ENCODE data around the gene RFX2. TPM values are rescaled to one million over a fixed set of nuclear protein-coding genes. Genes with fewer than 3 reads are reported as not detected.
A peak's percentile ranks its signal among the peaks of the same experiment; 100 is the strongest.

RFX2 gene
- total RNA-seq, 1 experiment from 2014 or later, result 3.7 TPM

DNA sequence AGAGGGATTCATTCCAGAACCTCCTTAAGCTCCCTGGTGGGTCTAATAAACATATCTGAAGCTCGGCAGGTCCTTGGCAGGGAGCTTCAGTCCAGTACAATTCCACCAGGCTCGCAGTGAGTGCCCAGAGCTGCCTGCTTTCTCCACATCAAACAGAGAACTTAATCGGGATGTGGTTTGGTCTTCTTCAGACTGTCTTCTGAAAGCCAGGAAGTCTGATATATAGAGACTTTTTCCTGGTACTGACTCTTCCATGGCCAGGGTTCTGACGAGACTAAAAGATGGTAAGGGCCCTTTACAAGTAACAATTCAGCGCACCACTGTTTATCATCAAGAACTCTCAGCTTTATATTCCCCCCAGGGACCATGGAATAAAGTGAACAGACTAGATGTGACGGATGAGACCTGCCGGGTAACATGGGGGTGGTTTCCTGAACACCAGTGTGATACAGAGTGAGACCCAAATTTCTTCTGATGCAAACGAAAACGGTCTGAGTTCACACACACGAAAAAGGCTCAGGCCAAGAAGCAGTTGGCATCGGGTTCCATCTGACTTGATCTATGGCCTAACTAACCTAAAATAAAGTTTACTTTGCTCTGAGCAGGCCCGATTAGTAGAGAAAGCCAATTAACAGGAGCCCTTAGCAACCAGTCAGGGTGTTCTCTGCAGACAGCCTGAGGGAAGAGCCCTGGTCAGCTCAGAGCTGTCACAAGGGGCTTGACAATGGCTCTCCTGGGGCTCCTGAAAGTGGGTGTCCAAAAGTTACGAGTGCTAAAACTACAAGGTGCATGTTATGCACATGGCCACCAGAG lies 161.3 kb downstream of the RFX2 start:
- peaks cover 67 to 73% of the 10 kb centered on the region in 2 experiments for H3K4me1 Mint-ChIP-seq
- WGBS (ENCODE audit: extremely low coverage, insufficient read length, low lambda C conversion rate), result no CpG with 5 or more reads among the region's 13 CpGs
- Histone ChIP-seq H2BK5ac (ENCODE audit: insufficient read length, low read length) (no peak overlapping the region), H2BK15ac (ENCODE audit: low read depth, low read length) (no peak overlapping the region), H3K18ac (ENCODE audit: insufficient read length, low read depth, low read length) (no peak overlapping the region), H3K27ac (ENCODE audit: insufficient read length, low read depth, low read length) (no peak overlapping the region), H3K9ac (ENCODE audit: extremely low read depth, insufficient read length, low read length) (no peak overlapping the region), H3K79me1 (ENCODE audit: insufficient read depth, low read depth, low read length, poor library complexity, severe bottlenecking) (peaks cover 10% of the 10 kb centered on the region), H3K4ac (ENCODE audit: low read depth, low read length) (no peak overlapping the region), H2BK12ac (ENCODE audit: insufficient read length, low read depth, low read length) (no peak overlapping the region), H3K14ac (ENCODE audit: insufficient read depth, low read length) (no peak overlapping the region), H3K4me1 (ENCODE audit: insufficient read depth, low read length) (peaks cover 26% of the 10 kb centered on the region), H3K9me3 (ENCODE audit: control insufficient read depth, low read depth, low read length) (no peaks in the 10 kb centered on the region), H2BK120ac (ENCODE audit: low read depth, low read length, poor library complexity, severe bottlenecking) (no peak overlapping the region), H4K5ac (ENCODE audit: insufficient read length, low read depth, low read length) (no peak overlapping the region), H4K20me1 (ENCODE audit: control insufficient read depth, insufficient read depth, insufficient read length) (no peaks in the 10 kb centered on the region), H3K27me3 (ENCODE audit: insufficient read depth, low read length) (no peaks in the 10 kb centered on the region), H3K56ac (ENCODE audit: insufficient read length, low read depth, low read length) (no peak overlapping the region), H3K23ac (ENCODE audit: insufficient read length, low read depth, low read length) (no peak overlapping the region), H4K91ac (ENCODE audit: insufficient read length, low read depth, low read length) (no peak overlapping the region), H3K23me2 (ENCODE audit: insufficient read length, low read depth, low read length, poor library complexity, severe bottlenecking) (no peaks in the 10 kb centered on the region), H4K8ac (replicated peaks; ENCODE audit: insufficient read length, low read depth, low read length) (no peak overlapping the region), H2BK20ac (ENCODE audit: low read depth, low read length, poor library complexity, severe bottlenecking) (no peak overlapping the region), H3K79me2 (ENCODE audit: insufficient read depth, low read length) (peaks cover 3% of the 10 kb centered on the region; the same call in 1 of the 2 replicates), H3K4me2 (ENCODE audit: insufficient read depth, insufficient read length, low read length) (no peak overlapping the region), H2AK5ac (ENCODE audit: insufficient read length, low read length) (no peak overlapping the region), H3T11ph (ENCODE audit: low read length) (no peak overlapping the region), H2AFZ (ENCODE audit: low read length) (no peak overlapping the region)
- H3K27me3 Mint-ChIP-seq (ENCODE audit: low read depth), result peaks cover 1% of the 10 kb centered on the region
- TF ChIP-seq, protein P1, sequence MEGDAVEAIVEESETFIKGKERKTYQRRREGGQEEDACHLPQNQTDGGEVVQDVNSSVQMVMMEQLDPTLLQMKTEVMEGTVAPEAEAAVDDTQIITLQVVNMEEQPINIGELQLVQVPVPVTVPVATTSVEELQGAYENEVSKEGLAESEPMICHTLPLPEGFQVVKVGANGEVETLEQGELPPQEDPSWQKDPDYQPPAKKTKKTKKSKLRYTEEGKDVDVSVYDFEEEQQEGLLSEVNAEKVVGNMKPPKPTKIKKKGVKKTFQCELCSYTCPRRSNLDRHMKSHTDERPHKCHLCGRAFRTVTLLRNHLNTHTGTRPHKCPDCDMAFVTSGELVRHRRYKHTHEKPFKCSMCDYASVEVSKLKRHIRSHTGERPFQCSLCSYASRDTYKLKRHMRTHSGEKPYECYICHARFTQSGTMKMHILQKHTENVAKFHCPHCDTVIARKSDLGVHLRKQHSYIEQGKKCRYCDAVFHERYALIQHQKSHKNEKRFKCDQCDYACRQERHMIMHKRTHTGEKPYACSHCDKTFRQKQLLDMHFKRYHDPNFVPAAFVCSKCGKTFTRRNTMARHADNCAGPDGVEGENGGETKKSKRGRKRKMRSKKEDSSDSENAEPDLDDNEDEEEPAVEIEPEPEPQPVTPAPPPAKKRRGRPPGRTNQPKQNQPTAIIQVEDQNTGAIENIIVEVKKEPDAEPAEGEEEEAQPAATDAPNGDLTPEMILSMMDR (conservative IDR thresholded peaks at IDR 0.05), result no peak
- peak overlapping the region in 2 of 3 experiments; percentile 53 to 65; a peak in 3 of 7 replicates for H3K27ac Mint-ChIP-seq
- no peak for DNase-seq
- peak overlapping the region in 1 of 2 experiments; percentile 11; a peak in 1 of 5 replicates for H3K4me3 Mint-ChIP-seq
- H3K9me3 Mint-ChIP-seq, result no peaks in the 10 kb centered on the region
- H3K36me3 Mint-ChIP-seq (ENCODE audit: insufficient read depth in 1 of 3, low read depth in 3 of 3), result peaks cover 8 to 20% (median 13%) of the 10 kb centered on the region in 3 experiments
